Lower lobe of right lung (tissue), 2 donors: Measurements from ENCODE around the gene FBF1. TPM values are rescaled to one million over a fixed set of nuclear protein-coding genes. Genes with fewer than 3 reads are reported as not detected.
"Not testable (repeated sequence)": the region's sequence is repeated elsewhere in the genome, so short reads cannot be mapped to it uniquely, and the experiment has no call there.

ENCODE experiments used
- ATAC-seq, 2 donors: fragments of 200-7000 bp; cut with Tn5 transposase; one replicate each; pipeline ENCODE4 v1.9.1; 2020 to 2022; ENCODE audit warnings: mild to moderate bottlenecking in 2 of 2, moderate library complexity in 2 of 2
- DNase-seq: peaks from one replicate; pipeline ENCODE4 v3.0.0-alpha.2; 2020
- H3K27ac ChIP-seq: fragments of 200-600 bp; one replicate; pipeline ENCODE4 v1.8.0; 2022
- H3K27me3 ChIP-seq: fragments of 200-600 bp; one replicate; pipeline ENCODE4 v1.8.0; 2022; ENCODE audit warnings: low read depth
- H3K36me3 ChIP-seq: fragments of 200-600 bp; one replicate; pipeline ENCODE4 v1.8.0; 2022; ENCODE audit warnings: mild to moderate bottlenecking
- H3K4me1 ChIP-seq: fragments of 200-600 bp; one replicate; pipeline ENCODE4 v1.8.0; 2022
- H3K4me3 ChIP-seq: fragments of 200-600 bp; one replicate; pipeline ENCODE4 v1.8.0; 2022; ENCODE audit warnings: mild to moderate bottlenecking
- H3K9me3 ChIP-seq: fragments of 200-600 bp; one replicate; pipeline ENCODE4 v1.8.0; 2022
- CTCF ChIP-seq: fragments of 200-600 bp; IDR thresholded peaks from one replicate; pipeline ENCODE4 v1.8.0; 2022; ENCODE audit warnings: antibody characterized with exemption, mild to moderate bottlenecking
- intact Hi-C: fragments of 100-400 bp; cut with DNase I; formaldehyde crosslinking; loops from one replicate; pipeline ENCODE4 v1.11.0; 2022
- total RNA-seq: library from RNA; stranded (reverse); fragmentation: NEBNext Ultra II Directional; extraction: Animal tissue kit (Norgen Biotek cat#: 25700); gene quantifications from one replicate; pipeline ENCODE4 v1.2.1, GENCODE V29; 2021
- donor health status: DM: no; HTN: yes; CAD: no; lungs with severe emphysema.

FBF1 gene
- total RNA-seq, 1 donor from 2014 or later: 13.1 TPM

DNA sequence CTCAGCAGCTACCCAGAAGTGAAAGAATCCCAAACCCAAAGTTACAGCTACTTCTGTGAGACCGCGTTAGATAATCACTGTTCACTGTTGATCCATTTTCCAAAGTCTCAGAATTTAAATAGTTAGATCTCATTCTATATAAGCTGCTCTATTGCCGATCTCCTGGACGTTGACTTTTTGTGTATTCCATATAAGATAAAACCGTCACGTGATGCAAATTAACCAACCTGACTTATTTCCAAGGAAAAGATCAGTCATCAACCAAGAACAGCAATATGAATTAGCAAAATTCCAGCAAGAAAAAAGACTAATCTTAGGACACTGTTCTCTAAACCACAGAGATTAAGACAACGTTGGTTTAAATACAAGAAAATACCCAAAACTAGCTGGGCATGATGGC, 29.8 kb upstream of the FBF1 start:
- H3K4me1 ChIP-seq: peaks cover 17% of the 10 kb centered on the region
- H3K27me3 ChIP-seq: no peaks in the 10 kb centered on the region
- DNase-seq (no peak), ATAC-seq (no peak)
- H3K27ac ChIP-seq: peak overlapping the region; percentile 28
- no peaks in the 10 kb centered on the region for H3K9me3 ChIP-seq
- no peak overlapping the region for H3K4me3 ChIP-seq
- TF ChIP-seq CTCF: no peak
- peaks cover 46% of the 10 kb centered on the region for H3K36me3 ChIP-seq
- intact Hi-C loops: no loop called here

DNA sequence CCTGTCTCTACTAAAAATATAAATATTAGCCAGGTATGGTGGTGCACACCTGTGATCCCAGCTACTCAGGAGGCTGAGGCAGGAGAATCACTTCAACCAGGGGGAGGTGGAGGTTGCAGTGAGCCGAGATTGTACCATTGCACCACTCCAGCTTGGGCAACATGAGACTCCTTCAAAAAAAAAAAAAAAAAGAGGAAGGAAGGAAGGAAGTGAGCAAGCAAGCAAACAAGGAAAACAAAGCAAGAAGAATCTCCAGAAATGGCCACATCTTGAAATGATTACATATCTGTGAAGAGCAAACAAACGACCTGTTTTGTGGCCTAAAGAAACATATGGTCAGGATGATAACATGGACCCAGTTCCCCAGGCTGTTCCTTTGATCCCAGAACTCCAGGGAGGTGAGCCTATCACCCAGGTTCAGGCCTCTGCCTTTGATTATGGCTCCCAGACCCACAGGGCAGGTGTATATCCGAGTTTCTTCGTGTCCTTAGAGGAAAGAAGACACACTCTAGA, 29.2 kb upstream of the FBF1 start:
- H3K27me3 ChIP-seq: no peaks in the 10 kb centered on the region
- intact Hi-C loops: no loop called here
- TF ChIP-seq CTCF: no peak
- no peak for DNase-seq
- no peak overlapping the region for H3K4me3 ChIP-seq
- peak; percentile 35 to 50 for ATAC-seq
- peaks cover 11% of the 10 kb centered on the region for H3K4me1 ChIP-seq
- H3K36me3 ChIP-seq: peaks cover 46% of the 10 kb centered on the region
- peak overlapping the region; percentile 28 for H3K27ac ChIP-seq
- H3K9me3 ChIP-seq: no peaks in the 10 kb centered on the region

- H3K27me3 ChIP-seq, intact Hi-C loops, DNase-seq, H3K27ac ChIP-seq, H3K4me3 ChIP-seq, ATAC-seq, H3K9me3 ChIP-seq: not testable (repeated sequence)
- peaks cover 11% of the 10 kb centered on the region for H3K4me1 ChIP-seq
- H3K36me3 ChIP-seq: peaks cover 54% of the 10 kb centered on the region
Observed at GRCh38 chr17:75969044-75969443, 28.2 kb upstream of the FBF1 start.

DNA sequence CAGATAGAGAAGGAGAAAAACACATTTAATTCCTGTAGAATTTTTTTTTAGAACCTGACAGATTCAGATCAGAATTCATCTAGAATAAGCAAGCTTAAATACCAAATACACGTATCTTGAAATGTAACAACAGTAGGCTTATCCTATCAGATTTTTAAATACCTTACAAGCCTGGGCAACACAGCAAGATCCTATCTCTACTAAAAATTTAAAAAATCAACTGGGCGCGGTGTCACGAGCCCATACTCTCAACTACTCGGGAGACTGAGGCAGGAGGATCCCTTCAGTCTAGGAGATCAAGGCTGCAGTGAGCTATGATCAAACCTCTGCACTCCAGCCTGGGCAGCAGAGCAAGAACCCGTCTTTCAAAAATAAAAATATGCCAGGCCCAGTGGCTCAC, 24.6 kb upstream of the FBF1 start:
- peaks cover 9% of the 10 kb centered on the region for H3K4me1 ChIP-seq
- intact Hi-C loops: no loop called here
- H3K27me3 ChIP-seq: no peaks in the 10 kb centered on the region
- TF ChIP-seq CTCF: no peak
- ATAC-seq: no peak
- no peaks in the 10 kb centered on the region for H3K9me3 ChIP-seq
- no peak overlapping the region for H3K4me3 ChIP-seq
- DNase-seq: no peak
- no peak overlapping the region for H3K27ac ChIP-seq
- H3K36me3 ChIP-seq: peaks cover 32% of the 10 kb centered on the region

DNA sequence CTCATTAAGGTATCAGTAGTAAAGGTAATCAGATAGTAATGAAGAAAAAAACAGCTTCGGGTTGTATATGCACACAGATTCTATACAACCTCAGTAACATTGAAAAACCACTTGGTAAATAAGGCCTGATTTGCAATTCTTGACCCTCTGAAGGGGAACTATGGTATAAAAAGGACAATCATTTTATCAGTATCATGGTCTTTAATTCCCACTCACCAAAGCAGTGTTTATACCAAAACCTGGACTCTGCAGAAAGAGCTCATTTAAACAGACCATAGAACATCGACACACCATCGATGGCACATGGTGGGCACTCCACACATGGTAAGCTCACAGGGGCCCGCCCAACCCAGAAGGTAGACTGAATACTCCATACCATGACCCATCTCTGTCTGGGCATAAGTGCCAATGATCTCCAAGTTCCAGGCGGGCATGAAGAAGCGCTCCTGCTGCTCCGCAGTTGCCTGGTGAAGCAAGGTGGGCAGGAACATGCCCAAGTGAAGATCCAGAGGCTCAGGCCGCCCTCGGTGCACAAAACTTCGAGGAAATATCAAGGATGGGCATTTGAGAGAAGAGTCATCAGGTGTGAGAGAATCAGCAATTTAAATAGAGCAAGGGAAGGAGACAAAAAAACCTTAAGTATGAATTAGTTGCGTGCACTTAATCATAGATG, 19.1 kb upstream of the FBF1 start:
- H3K27me3 ChIP-seq: no peaks in the 10 kb centered on the region
- peaks cover 6% of the 10 kb centered on the region for H3K4me1 ChIP-seq
- DNase-seq: no peak
- peaks cover 44% of the 10 kb centered on the region for H3K36me3 ChIP-seq
- no peak overlapping the region for H3K27ac ChIP-seq
- H3K9me3 ChIP-seq: no peaks in the 10 kb centered on the region
- no peak for ATAC-seq
- no peak for TF ChIP-seq CTCF
- no peak overlapping the region for H3K4me3 ChIP-seq
- intact Hi-C loops: no loop called here

GRCh38 chr17:75959051-75959838, 18.4 kb upstream of the FBF1 start:
- no peak overlapping the region for H3K27ac ChIP-seq
- no peak overlapping the region for H3K4me3 ChIP-seq
- H3K9me3 ChIP-seq: no peaks in the 10 kb centered on the region
- no peak for TF ChIP-seq CTCF
- peaks cover 6% of the 10 kb centered on the region for H3K4me1 ChIP-seq
- ATAC-seq: peak in 1 of 2 donors; percentile 42
- intact Hi-C loops: no loop called here
- H3K36me3 ChIP-seq: peaks cover 44% of the 10 kb centered on the region
- no peak for DNase-seq
- no peaks in the 10 kb centered on the region for H3K27me3 ChIP-seq
